GM23338 (cell line): ENCODE measurements around the gene ZBTB37. TPM values are rescaled to one million over a fixed set of nuclear protein-coding genes. Genes with fewer than 3 reads are reported as not detected.

Experiments
- ATAC-seq: fragments of 200-7000 bp; cut with Tn5 transposase; 3 replicates; pipeline ENCODE4 v1.9.1; 2020
- DNase-seq: peaks from one replicate; pipeline ENCODE4 v3.0.0-alpha.2; 2015; ENCODE audit warnings: low spot score
- H2AFZ ChIP-seq: fragments of 200-600 bp; sonication (generic); 2 replicates; pipeline ENCODE4 v1.8.0; 2016; ENCODE audit warnings: antibody characterized with exemption, mild to moderate bottlenecking, moderate library complexity
- H3F3A ChIP-seq: fragments of 200-600 bp; sonication (generic); replicated peaks from 2 replicates; pipeline ENCODE4 v1.8.0; 2017; ENCODE audit warnings: antibody characterized with exemption, mixed run types, low read depth
- H3K27ac ChIP-seq: fragments of 200-600 bp; sonication (generic); 2 replicates; pipeline ENCODE4 v1.6.1; 2016; ENCODE audit warnings: low read depth
- H3K27me3 ChIP-seq: fragments of 200-600 bp; sonication (generic); 2 replicates; pipeline ENCODE4 v1.8.0; 2016; ENCODE audit warnings: mild to moderate bottlenecking, mixed run types, moderate library complexity; ENCODE audit not compliant: insufficient read depth
- H3K36me3 ChIP-seq: fragments of 200-600 bp; sonication (generic); 2 replicates; pipeline ENCODE4 v1.8.0; 2016; ENCODE audit warnings: mild to moderate bottlenecking; ENCODE audit not compliant: insufficient read depth
- H3K4me1 ChIP-seq: fragments of 200-600 bp; sonication (generic); 2 replicates; pipeline ENCODE4 v1.8.0; 2016; ENCODE audit warnings: mild to moderate bottlenecking, moderate library complexity; ENCODE audit not compliant: insufficient read depth
- H3K4me2 ChIP-seq: fragments of 200-600 bp; sonication (generic); 2 replicates; pipeline ENCODE4 v1.7.1; 2017; ENCODE audit warnings: mixed run types
- H3K4me3 ChIP-seq: fragments of 200-600 bp; sonication (generic); 2 replicates; pipeline ENCODE4 v1.6.1; 2016; ENCODE audit warnings: mixed run types
- H3K79me2 ChIP-seq: fragments of 200-600 bp; sonication (generic); replicated peaks from 2 replicates; pipeline ENCODE4 v1.8.0; 2017; ENCODE audit warnings: mild to moderate bottlenecking; ENCODE audit not compliant: insufficient read depth
- H3K9me2 ChIP-seq: fragments of 200-600 bp; sonication (generic); 2 replicates; pipeline ENCODE4 v1.8.0; 2017; ENCODE audit not compliant: insufficient read depth
- H4K20me1 ChIP-seq: fragments of 200-600 bp; sonication (generic); replicated peaks from 2 replicates; pipeline ENCODE4 v1.8.0; 2017; ENCODE audit warnings: mild to moderate bottlenecking; ENCODE audit not compliant: insufficient read depth
- H3K27ac Mint-ChIP-seq: 2 replicates; pipeline ENCODE4 v1.8.0; 2020; ENCODE audit warnings: inconsistent platforms, mild to moderate bottlenecking, moderate library complexity, mixed read lengths
- H3K27me3 Mint-ChIP-seq: 3 replicates; pipeline ENCODE4 v1.8.0; 2022; ENCODE audit warnings: low read depth, mild to moderate bottlenecking, moderate library complexity, mixed read lengths, inconsistent platforms; ENCODE audit not compliant: insufficient read depth, poor library complexity
- H3K36me3 Mint-ChIP-seq: 3 replicates; pipeline ENCODE4 v1.8.0; 2021; ENCODE audit warnings: low read depth, mild to moderate bottlenecking, inconsistent platforms, moderate library complexity, mixed read lengths
- H3K4me1 Mint-ChIP-seq: 3 replicates; pipeline ENCODE4 v1.8.0; 2020; ENCODE audit warnings: mild to moderate bottlenecking, inconsistent platforms, mixed read lengths
- H3K4me3 Mint-ChIP-seq: 3 replicates; pipeline ENCODE4 v1.8.0; 2021; ENCODE audit warnings: moderate library complexity, mild to moderate bottlenecking, inconsistent platforms, mixed read lengths
- H3K9me3 Mint-ChIP-seq: 3 replicates; pipeline ENCODE4 v1.8.0; 2020; ENCODE audit warnings: moderate library complexity, mild to moderate bottlenecking, inconsistent platforms, mixed read lengths
- CREB1 ChIP-seq: fragments of 250-450 bp; sonication (Bioruptor Pico); IDR thresholded peaks from 2 replicates; pipeline ENCODE4 v1.5.0; 2020; ENCODE audit warnings: low read depth, mild to moderate bottlenecking, moderate library complexity
- CTCF ChIP-seq, 2 experiments: fragments of 200-600 bp in 1 of 2; sonication (generic) in 1 of 2; conservative IDR thresholded peaks; 2 replicates each; pipeline versions ENCODE4 v1.5.1 to v1.6.1; 2016 to 2017; ENCODE audit warnings: antibody characterized with exemption in 2 of 2, low read depth in 2 of 2, mild to moderate bottlenecking in 2 of 2, moderate library complexity in 1 of 2
- ETS1 ChIP-seq: IDR thresholded peaks from 2 replicates; pipeline ENCODE4 v1.6.1; 2016; ENCODE audit warnings: antibody characterized with exemption
- EZH2 ChIP-seq: fragments of 200-600 bp; sonication (generic); IDR thresholded peaks from one replicate; pipeline ENCODE4 v1.8.0; 2017; ENCODE audit warnings: antibody characterized with exemption, mild to moderate bottlenecking, low read depth; ENCODE audit not compliant: unreplicated experiment
- EZH2phosphoT487 ChIP-seq: fragments of 200-600 bp; sonication (generic); IDR thresholded peaks from one replicate; pipeline ENCODE4 v1.8.1; 2018; ENCODE audit warnings: antibody characterized with exemption; ENCODE audit not compliant: unreplicated experiment
- JUNB ChIP-seq: IDR thresholded peaks from one replicate; pipeline ENCODE4 v1.6.1; 2016; ENCODE audit warnings: antibody characterized with exemption; ENCODE audit not compliant: unreplicated experiment
- NANOG ChIP-seq: IDR thresholded peaks from 2 replicates; pipeline ENCODE4 v1.6.1; 2016; ENCODE audit warnings: antibody characterized with exemption, borderline replicate concordance
- POLR2AphosphoS5 ChIP-seq: IDR thresholded peaks from 2 replicates; pipeline ENCODE4 v1.6.1; 2016; ENCODE audit warnings: antibody characterized with exemption, low read depth
- REST ChIP-seq: IDR thresholded peaks from one replicate; pipeline ENCODE4 v1.6.1; 2018; ENCODE audit warnings: antibody characterized with exemption; ENCODE audit not compliant: unreplicated experiment
- STAT1 ChIP-seq: IDR thresholded peaks from one replicate; pipeline ENCODE4 v1.6.1; 2016; ENCODE audit warnings: antibody characterized with exemption; ENCODE audit not compliant: unreplicated experiment
- ZNF114 ChIP-seq: fragments of 250-450 bp; sonication (Bioruptor Pico); IDR thresholded peaks from 2 replicates; pipeline ENCODE4 v1.5.0; 2020; ENCODE audit warnings: mild to moderate bottlenecking, moderate library complexity
- ZNF331 ChIP-seq: fragments of 250-450 bp; sonication (Bioruptor Pico); IDR thresholded peaks from 2 replicates; pipeline ENCODE4 v1.5.0; 2020; ENCODE audit warnings: low read depth, mild to moderate bottlenecking, moderate library complexity
- ZNF462 ChIP-seq: fragments of 250-450 bp; sonication (Bioruptor Pico); IDR thresholded peaks from 2 replicates; pipeline ENCODE4 v1.5.0; 2020; ENCODE audit warnings: mild to moderate bottlenecking, moderate library complexity
- polyA plus RNA-seq: library from polyadenylated mRNA; unstranded; fragments of >200 nt; fragmentation: Nextera tagmentation; extraction: Ambion mirVana; gene quantifications from 2 replicates; pipeline ENCODE4 v1.2.1, GENCODE V29; 2016
- total RNA-seq: library from RNA; depleted of rRNA; stranded (reverse); fragments of >200 nt; shearing (Covaris generic); gene quantifications from 2 replicates; pipeline ENCODE4 v1.2.3, GENCODE V29; 2014

ZBTB37 gene
- total and polyA plus RNA-seq, 2 experiments from 2014 or later = 2.7 to 15.8 TPM

- Histone ChIP-seq H3K36me3 (peaks cover 6% of the 10 kb centered on the region; the same call in 1 of the 2 replicates), H3K4me2 (no peak overlapping the region), H3K27ac (peak overlapping the region; percentile 23; the same call in 1 of the 2 replicates), H3K27me3 (no peaks in the 10 kb centered on the region), H3F3A (peaks cover 15% of the 10 kb centered on the region; the same call in 1 of the 2 replicates), H4K20me1 (no peaks in the 10 kb centered on the region), H2AFZ (no peak overlapping the region), H3K9me2 (no peaks in the 10 kb centered on the region), H3K79me2 (no peaks in the 10 kb centered on the region), H3K4me1 (peaks cover 11% of the 10 kb centered on the region), H3K4me3 (no peak overlapping the region)
- Mint-ChIP-seq H3K4me3 (no peak overlapping the region), H3K4me1 (peaks cover 10% of the 10 kb centered on the region), H3K9me3 (no peaks in the 10 kb centered on the region; the same call in 2 of the 3 replicates), H3K36me3 (peaks cover 72% of the 10 kb centered on the region), H3K27me3 (peaks cover 19% of the 10 kb centered on the region), H3K27ac (no peak overlapping the region; the same call in 1 of the 2 replicates)
- DNase-seq (no peak), ATAC-seq (no peak)
- TF ChIP-seq ZNF114 (CRISPR knock-in tag) (no peak), ZNF331 (no peak), CTCF (conservative IDR thresholded peaks at IDR 0.05; ENCODE audit: low read depth in 2 of 2) (no peak), ETS1 (no peak), ZNF462 (CRISPR knock-in tag) (no peak), CREB1 (CRISPR knock-in tag) (no peak), EZH2 (no peak), POLR2AphosphoS5 (no peak), JUNB (no peak), STAT1 (no peak), NANOG (no peak), REST (no peak), EZH2phosphoT487 (no peak)
Observed at GRCh38 chr1:173857363-173857917, 10.7 kb upstream of the ZBTB37 start.
